Choroid plexus epithelial cell (primary cell): ENCODE measurements around the gene NBR1.
"Not testable (repeated sequence)": the region's sequence is repeated elsewhere in the genome, so short reads cannot be mapped to it uniquely, and the experiment has no call there.

Experiments used
- DNase-seq: peaks from one replicate; pipeline ENCODE4 v3.0.0-alpha.2; 2010; ENCODE audit warnings: low read depth
- H3K4me3 ChIP-seq: 2 replicates; pipeline ENCODE4 v1.5.1; 2011; ENCODE audit warnings: low read depth, mild to moderate bottlenecking, control low read depth, low read length, moderate library complexity
- CTCF ChIP-seq: conservative IDR thresholded peaks from 2 replicates; pipeline ENCODE4 v1.5.1; 2011; ENCODE audit warnings: low read depth, mild to moderate bottlenecking, control low read depth, inconsistent platforms, low read length, moderate library complexity

The NBR1 gene

GRCh38 chr17:43219746-43220380 lies 48.8 kb downstream of the NBR1 start:
- no peak for TF ChIP-seq CTCF
- no peak overlapping the region for H3K4me3 ChIP-seq
- no peak for DNase-seq

GRCh38 chr17:43220511-43221125 lies 49.6 kb downstream of the NBR1 start:
- DNase-seq: no peak
- no peak for TF ChIP-seq CTCF
- no peak overlapping the region for H3K4me3 ChIP-seq

GRCh38 chr17:43224146-43224705 lies 53.2 kb downstream of the NBR1 start:
- DNase-seq: no peak
- no peak for TF ChIP-seq CTCF
- no peak overlapping the region for H3K4me3 ChIP-seq

GRCh38 chr17:43226393-43226792 lies 55.4 kb downstream of the NBR1 start:
- no peak for TF ChIP-seq CTCF
- no peak for DNase-seq
- no peak overlapping the region for H3K4me3 ChIP-seq

GRCh38 chr17:43228020-43228782 lies 57.2 kb downstream of the NBR1 start, which contains the start of gene CCDC200:
Gene CCDC200, minus strand, starts transcription at chr17:43228623. Its CDS starts 69 bp downstream, at chr17:43228554.
- H3K4me3 ChIP-seq, DNase-seq: not testable (repeated sequence)

- not testable (repeated sequence) for DNase-seq
- peak overlapping the region; percentile 44 for H3K4me3 ChIP-seq
These were observed 60.4 kb downstream of the NBR1 start for GRCh38 chr17:43231205-43232020.

- DNase-seq: peak; percentile 16
- H3K4me3 ChIP-seq: peak overlapping the region; percentile 44
These were observed 61.1 kb downstream of the NBR1 start for GRCh38 chr17:43232021-43232699.

GRCh38 chr17:43233263-43233662 lies 62.2 kb downstream of the NBR1 start:
- DNase-seq, H3K4me3 ChIP-seq: not testable (repeated sequence)

GRCh38 chr17:43233877-43234276 lies 62.9 kb downstream of the NBR1 start, which contains the start of gene RNU2-1:
Gene RNU2-1, minus strand, starts transcription at chr17:43233977.
- not testable (repeated sequence) for DNase-seq, H3K4me3 ChIP-seq

GRCh38 chr17:43239597-43239996 lies 68.6 kb downstream of the NBR1 start:
- not testable (repeated sequence) for DNase-seq

GRCh38 chr17:43240596-43241352 lies 69.8 kb downstream of the NBR1 start:
- not testable (repeated sequence) for DNase-seq, H3K4me3 ChIP-seq

More at GRCh38 chr17:43239597-43239996, 68.6 kb downstream of the NBR1 start:
- not testable (repeated sequence) for H3K4me3 ChIP-seq

GRCh38 chr17:43246456-43246855 lies 75.4 kb downstream of the NBR1 start:
- not testable (repeated sequence) for H3K4me3 ChIP-seq, DNase-seq
